Measurements from ENCODE around the gene PRR36.

DNA sequence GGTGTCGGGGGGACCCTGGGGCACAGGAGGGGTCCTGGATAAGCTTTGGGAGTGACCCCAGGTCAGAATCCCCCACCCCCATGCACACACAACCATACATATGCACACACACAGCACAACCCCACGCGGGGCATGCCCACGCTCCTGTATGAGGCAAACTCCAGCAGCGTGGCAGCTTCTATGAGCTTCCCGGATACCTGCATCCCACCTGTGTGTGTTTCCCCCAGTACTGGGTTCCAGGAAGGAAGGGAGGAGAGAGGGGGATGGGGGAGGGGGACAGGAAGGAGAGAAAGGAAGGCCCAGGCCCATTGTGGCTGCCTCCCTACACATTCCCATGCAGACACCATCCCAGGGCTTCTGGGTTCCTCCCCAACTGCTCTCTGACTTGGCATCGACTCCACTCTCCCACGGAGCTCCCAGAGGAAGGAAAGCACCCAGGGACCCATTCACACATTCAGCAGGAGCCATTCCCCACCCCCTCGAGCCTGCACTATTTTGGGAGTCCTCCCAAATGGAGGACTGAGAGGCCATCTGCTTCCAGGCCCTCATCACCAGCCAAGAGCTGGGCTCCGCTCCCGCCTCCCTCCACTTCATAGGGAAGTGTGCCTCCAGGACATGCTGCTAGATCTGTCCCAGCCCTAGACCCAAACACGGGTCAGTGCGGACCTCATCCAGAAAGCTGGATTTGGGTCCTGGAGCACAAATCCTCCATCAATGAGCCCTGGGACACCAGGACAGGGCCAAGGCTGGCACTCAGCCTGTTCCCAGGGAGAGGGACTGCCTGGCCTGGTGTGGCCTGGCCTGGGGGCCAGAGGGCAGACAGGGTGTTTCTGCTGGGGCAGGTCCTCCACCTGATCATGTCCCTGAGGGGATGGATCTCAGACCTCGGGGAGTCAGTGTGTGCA is 13.2 kb downstream of the PRR36 start:
- TF ChIP-seq CTCF (IDR thresholded peaks at IDR 0.05) (no peak), POLR2A (IDR thresholded peaks at IDR 0.05) (no peak), EP300 (IDR thresholded peaks at IDR 0.05) (no peak)

Measured in tibial nerve (tissue), 4 donors.